Activated CD4-positive, alpha-beta T cell treated with anti-CD3 and anti-CD28 coated beads for 1 hour (primary cell): Measurements from ENCODE around the gene ALG3.

Experiments
- DNase-seq: peaks from one replicate; pipeline ENCODE4 v3.0.0-alpha.2; 2020

ALG3 gene

GRCh38 chr3:184259878-184260723, 11.3 kb upstream of the ALG3 start:
- no peak for DNase-seq

GRCh38 chr3:184259396-184259877, 10.7 kb upstream of the ALG3 start:
- DNase-seq: no peak

GRCh38 chr3:184258926-184259325, 10.2 kb upstream of the ALG3 start:
- no peak for DNase-seq

- DNase-seq: no peak
These were observed 8.5 kb upstream of the ALG3 start for GRCh38 chr3:184257083-184257915.

GRCh38 chr3:184255291-184256039, 6.7 kb upstream of the ALG3 start:
- DNase-seq: no peak

- DNase-seq: peak; percentile 75
These were observed 1.5 kb upstream of the ALG3 start for GRCh38 chr3:184250167-184250828.

- peak; percentile 92 for DNase-seq
These were observed 827 bp upstream of the ALG3 start, which contains the start of gene EEF1AKMT4 for GRCh38 chr3:184249412-184250166. EEF1AKMT4 (plus strand) TSS chr3:184249672; CDS start chr3:184249695, 23 bp downstream.

GRCh38 chr3:184242297-184242685, 6.5 kb downstream of the ALG3 start:
- no peak for DNase-seq

- no peak for DNase-seq
These were observed 7.1 kb downstream of the ALG3 start for GRCh38 chr3:184241447-184242296.

GRCh38 chr3:184241141-184241446, 7.7 kb downstream of the ALG3 start:
- no peak for DNase-seq

GRCh38 chr3:184240384-184241140, 8.2 kb downstream of the ALG3 start:
- DNase-seq: no peak

GRCh38 chr3:184239708-184240107, 9.1 kb downstream of the ALG3 start:
- no peak for DNase-seq

GRCh38 chr3:184239221-184239620, 9.5 kb downstream of the ALG3 start:
- no peak for DNase-seq

- no peak for DNase-seq
These were observed 10.4 kb downstream of the ALG3 start for GRCh38 chr3:184238246-184238818.

- DNase-seq: no peak
These were observed 11.0 kb downstream of the ALG3 start for GRCh38 chr3:184237807-184238206.

- DNase-seq: no peak
These were observed 11.6 kb downstream of the ALG3 start for GRCh38 chr3:184237211-184237610.

GRCh38 chr3:184236636-184237035, 12.1 kb downstream of the ALG3 start:
- no peak for DNase-seq

GRCh38 chr3:184236033-184236410, 12.7 kb downstream of the ALG3 start:
- no peak for DNase-seq

- DNase-seq: no peak
These were observed 13.3 kb downstream of the ALG3 start for GRCh38 chr3:184235381-184236032.
